ENCODE data around the gene ZFAND6.

ZFAND6 gene

GRCh38 chr15:80026754-80027153 lies 32.7 kb upstream of the ZFAND6 start:
- Mint-ChIP-seq H3K4me1 (peaks cover 7% of the 10 kb centered on the region), H3K36me3 (ENCODE audit: low read depth) (no peaks in the 10 kb centered on the region), H3K27me3 (ENCODE audit: low read depth) (peaks cover 13% of the 10 kb centered on the region), H3K4me3 (no peak overlapping the region), H3K27ac (no peak overlapping the region), H3K9me3 (no peaks in the 10 kb centered on the region)
- TF ChIP-seq CTCF (IDR thresholded peaks at IDR 0.05; ENCODE audit: unreplicated experiment in 3 of 3) = no peak

- Mint-ChIP-seq H3K4me3 (no peak overlapping the region), H3K9me3 (no peaks in the 10 kb centered on the region), H3K4me1 (peaks cover 26% of the 10 kb centered on the region), H3K27me3 (ENCODE audit: low read depth) (peaks cover 20% of the 10 kb centered on the region), H3K36me3 (ENCODE audit: low read depth) (no peaks in the 10 kb centered on the region), H3K27ac (no peak overlapping the region)
- no peak for TF ChIP-seq CTCF (IDR thresholded peaks at IDR 0.05; ENCODE audit: unreplicated experiment in 3 of 3)
Observed at GRCh38 chr15:80028937-80029336, 30.5 kb upstream of the ZFAND6 start.

- Mint-ChIP-seq H3K9me3 (no peaks in the 10 kb centered on the region), H3K36me3 (ENCODE audit: low read depth) (no peaks in the 10 kb centered on the region), H3K27me3 (ENCODE audit: low read depth) (peaks cover 18% of the 10 kb centered on the region), H3K27ac (peak overlapping the region in 1 of 3 experiments; percentile 78), H3K4me1 (peaks cover 45% of the 10 kb centered on the region), H3K4me3 (peak overlapping the region in 1 of 3 experiments; percentile 24)
- TF ChIP-seq CTCF (IDR thresholded peaks at IDR 0.05; ENCODE audit: unreplicated experiment in 3 of 3) = no peak
Observed at GRCh38 chr15:80031841-80032240, 27.6 kb upstream of the ZFAND6 start.

GRCh38 chr15:80034629-80035028 lies 24.8 kb upstream of the ZFAND6 start:
- no peak for TF ChIP-seq CTCF (IDR thresholded peaks at IDR 0.05; ENCODE audit: unreplicated experiment in 3 of 3)
- H3K36me3 Mint-ChIP-seq (ENCODE audit: low read depth) = no peaks in the 10 kb centered on the region
- peaks cover 17% of the 10 kb centered on the region for H3K27me3 Mint-ChIP-seq (ENCODE audit: low read depth)
- H3K4me3 Mint-ChIP-seq = no peak overlapping the region
- no peaks in the 10 kb centered on the region for H3K9me3 Mint-ChIP-seq
- H3K27ac Mint-ChIP-seq = peak overlapping the region in 1 of 3 experiments; percentile 30
- H3K4me1 Mint-ChIP-seq = peaks cover 45% of the 10 kb centered on the region

GRCh38 chr15:80036071-80036470 lies 23.4 kb upstream of the ZFAND6 start:
- Mint-ChIP-seq H3K36me3 (ENCODE audit: low read depth) (no peaks in the 10 kb centered on the region), H3K4me3 (no peak overlapping the region)
- no peak for TF ChIP-seq CTCF (IDR thresholded peaks at IDR 0.05; ENCODE audit: unreplicated experiment in 3 of 3)

GRCh38 chr15:80041494-80042253 lies 17.8 kb upstream of the ZFAND6 start:
- Mint-ChIP-seq H3K27me3 (ENCODE audit: low read depth) (peaks cover 3% of the 10 kb centered on the region), H3K9me3 (no peaks in the 10 kb centered on the region), H3K36me3 (ENCODE audit: low read depth) (no peaks in the 10 kb centered on the region), H3K4me3 (no peak overlapping the region), H3K27ac (no peak overlapping the region), H3K4me1 (no peaks in the 10 kb centered on the region)
- no peak for TF ChIP-seq CTCF (IDR thresholded peaks at IDR 0.05; ENCODE audit: unreplicated experiment in 3 of 3)

More at GRCh38 chr15:80036071-80036470, 23.4 kb upstream of the ZFAND6 start:
- H3K9me3 Mint-ChIP-seq = no peaks in the 10 kb centered on the region
- H3K27ac Mint-ChIP-seq = no peak overlapping the region
- peaks cover 45% of the 10 kb centered on the region for H3K4me1 Mint-ChIP-seq
- H3K27me3 Mint-ChIP-seq (ENCODE audit: low read depth) = peaks cover 14% of the 10 kb centered on the region

All from nephron (organoid).